ENCODE results near the gene A2M. TPM values are rescaled to one million over a fixed set of nuclear protein-coding genes. Genes with fewer than 3 reads are reported as not detected.

The A2M gene
- total and polyA plus RNA-seq, 10 of the 15 experiments (the other 5 are each of a cell fraction or from before 2014, with no cell fraction given), result 0.03 to 3.5 (median 0.20) TPM; not detected in 5

GRCh38 chr12:9148926-9149325 lies 33.2 kb upstream of the A2M start (continued):
- TF ChIP-seq CTCF (IDR thresholded peaks at IDR 0.05 in 2 of 3, conservative IDR thresholded peaks at IDR 0.05 in 1 of 3; ENCODE audit: control insufficient read depth in 2 of 3, extremely low read depth in 1 of 3, insufficient read depth in 1 of 3, low read depth in 3 of 3, low read length in 3 of 3), result no peak
- TF ChIP-seq RAD21 (IDR thresholded peaks at IDR 0.05; ENCODE audit: insufficient read depth, low read depth, low read length), result no peak
- TF ChIP-seq MTA3 (IDR thresholded peaks at IDR 0.05; ENCODE audit: borderline replicate concordance, low read length), result no peak
- TF ChIP-seq ZBED1 (IDR thresholded peaks at IDR 0.05; ENCODE audit: borderline replicate concordance), result no peak
- TF ChIP-seq NR2C1 (IDR thresholded peaks at IDR 0.05), result no peak
- TF ChIP-seq TARDBP (IDR thresholded peaks at IDR 0.05; ENCODE audit: borderline replicate concordance), result no peak
- TF ChIP-seq BACH1 (IDR thresholded peaks at IDR 0.05; ENCODE audit: borderline replicate concordance), result no peak
- no peak for TF ChIP-seq GABPA (IDR thresholded peaks at IDR 0.05; ENCODE audit: low read depth)
- no peak for TF ChIP-seq SUZ12 (IDR thresholded peaks at IDR 0.05; ENCODE audit: unreplicated experiment)
- TF ChIP-seq EZH2 (IDR thresholded peaks at IDR 0.05; ENCODE audit: borderline replicate concordance, control insufficient read depth, low read depth, low read length), result no peak
- TF ChIP-seq EP300 (IDR thresholded peaks at IDR 0.05; ENCODE audit: borderline replicate concordance in 1 of 2, control insufficient read depth in 1 of 2, low read depth in 2 of 2, low read length in 2 of 2), result no peak

GRCh38 chr12:9147461-9147860 lies 31.7 kb upstream of the A2M start:
- no peak overlapping the region for H3K9ac ChIP-seq (ENCODE audit: control insufficient read depth, insufficient read depth, low read length)
- ChIA-PET POLR2A (no interaction called here), SMC1A (ENCODE audit: uncharacterized antibody, unreplicated experiment) (no interaction called here), CTCF (interaction anchor here (0.8 kb wide), 1 partner anchor 13 kb away, joined by 3 read pairs; no protein-coding TSS in a partner anchor), RAD21 (ENCODE audit: unreplicated experiment) (no interaction called here)
- no peak overlapping the region for H3K4me2 ChIP-seq (ENCODE audit: control insufficient read depth, insufficient read depth)
- DNase-seq (ENCODE audit: low read depth, low spot score), result no peak
- H3K79me2 ChIP-seq (ENCODE audit: control insufficient read depth, insufficient read depth, low read length), result no peaks in the 10 kb centered on the region
- peaks cover 3% of the 10 kb centered on the region; the same call in 2 of the 3 replicates for H3K9me3 ChIP-seq (replicated peaks; ENCODE audit: control insufficient read depth, insufficient read depth, low read length)
- ATAC-seq, result no peak
- no peak overlapping the region for H3K4me3 ChIP-seq
- H3K36me3 ChIP-seq (ENCODE audit: control insufficient read depth in 2 of 2, insufficient read depth in 2 of 2, low read length in 1 of 2), result no peaks in the 10 kb centered on the region
- FAIRE-seq, result no peak
- 48% methylated on average over 2 of the region's 2 CpGs for WGBS (ENCODE audit: insufficient coverage, insufficient replicate concordance, low lambda C conversion rate, missing lambda C conversion rate)
- peaks cover 8% of the 10 kb centered on the region; the same call in 1 of the 2 replicates for H3K4me1 ChIP-seq (ENCODE audit: control insufficient read depth, insufficient read depth, low read length)
- no peaks in the 10 kb centered on the region for H4K20me1 ChIP-seq (ENCODE audit: control insufficient read depth, insufficient read depth)
- no TSS peak for BruUV-seq (replicated peaks)
- H3K27ac ChIP-seq (ENCODE audit: control insufficient read depth, insufficient read depth), result no peak overlapping the region
- H2AFZ ChIP-seq (ENCODE audit: control insufficient read depth, low read depth, low read length), result no peak overlapping the region
- intact Hi-C loops (cut with micrococcal nuclease; ENCODE audit: unreplicated experiment), result no loop called here
- no peaks in the 10 kb centered on the region for H3K27me3 ChIP-seq (replicated peaks in 1 of 2; ENCODE audit: control insufficient read depth in 2 of 2, insufficient read depth in 2 of 2, low read length in 1 of 2)
- in situ Hi-C loops (cut with MboI), result no loop called here
- TF ChIP-seq NR2F1 (conservative IDR thresholded peaks at IDR 0.05) (no peak), MYC (IDR thresholded peaks at IDR 0.05; ENCODE audit: insufficient read depth, insufficient read length, insufficient replicate concordance, low read length, severe bottlenecking) (no peak), HCFC1 (IDR thresholded peaks at IDR 0.05; ENCODE audit: low read length) (no peak), HDGF (IDR thresholded peaks at IDR 0.05) (no peak), POU2F2 (IDR thresholded peaks at IDR 0.05; ENCODE audit: borderline replicate concordance, low read depth, low read length) (no peak), RBBP5 (conservative IDR thresholded peaks at IDR 0.05) (no peak), BMI1 (IDR thresholded peaks at IDR 0.05; ENCODE audit: borderline replicate concordance) (no peak), NFIC (IDR thresholded peaks at IDR 0.05; ENCODE audit: low read depth, low read length) (no peak), ZSCAN29 (IDR thresholded peaks at IDR 0.05) (no peak), SPI1 (IDR thresholded peaks at IDR 0.05; ENCODE audit: borderline replicate concordance, insufficient read depth, low read depth, low read length) (no peak), POLR2AphosphoS5 (IDR thresholded peaks at IDR 0.05; ENCODE audit: low read length) (no peak), MTA2 (IDR thresholded peaks at IDR 0.05; ENCODE audit: low read depth) (no peak)
